AG09319 (cell line): ENCODE results near the gene ANXA6.

Experiments used
- DNase-seq: peaks from one replicate; pipeline ENCODE4 v3.0.0-alpha.2; 2010; ENCODE audit warnings: low read depth; ENCODE audit errors: extremely low read depth
- CTCF ChIP-seq: IDR thresholded peaks from 2 replicates; pipeline ENCODE4 v1.5.1; 2011; ENCODE audit warnings: low read depth, mild to moderate bottlenecking, inconsistent platforms, low read length, moderate library complexity

ANXA6 gene

GRCh38 chr5:151094030-151094851 lies 63.3 kb downstream of the ANXA6 start:
- no peak for TF ChIP-seq CTCF
- no peak for DNase-seq

- peak; percentile 85 for DNase-seq
- no peak for TF ChIP-seq CTCF
Measured at GRCh38 chr5:151093476-151093889, 64.1 kb downstream of the ANXA6 start.

- DNase-seq: no peak
- no peak for TF ChIP-seq CTCF
Measured at GRCh38 chr5:151092762-151093161, 64.8 kb downstream of the ANXA6 start.

- TF ChIP-seq CTCF: no peak
- no peak for DNase-seq
Measured at GRCh38 chr5:151089726-151090125, 67.9 kb downstream of the ANXA6 start.

GRCh38 chr5:151088986-151089385 lies 68.6 kb downstream of the ANXA6 start:
- no peak for DNase-seq
- no peak for TF ChIP-seq CTCF

GRCh38 chr5:151087486-151087885 lies 70.1 kb downstream of the ANXA6 start:
- no peak for TF ChIP-seq CTCF

GRCh38 chr5:151086905-151087360 lies 70.6 kb downstream of the ANXA6 start:
- DNase-seq: no peak
- TF ChIP-seq CTCF: no peak

More at GRCh38 chr5:151087486-151087885, 70.1 kb downstream of the ANXA6 start:
- DNase-seq: no peak
